GM21367 (cell line): Measurements from ENCODE around the gene IQCM.

ENCODE experiments used
- ATAC-seq: cut with Tn5 transposase; IDR thresholded peaks from one replicate; pipeline ENCODE4 v1.9.1; 2021; ENCODE audit not compliant: unreplicated experiment

IQCM gene

DNA sequence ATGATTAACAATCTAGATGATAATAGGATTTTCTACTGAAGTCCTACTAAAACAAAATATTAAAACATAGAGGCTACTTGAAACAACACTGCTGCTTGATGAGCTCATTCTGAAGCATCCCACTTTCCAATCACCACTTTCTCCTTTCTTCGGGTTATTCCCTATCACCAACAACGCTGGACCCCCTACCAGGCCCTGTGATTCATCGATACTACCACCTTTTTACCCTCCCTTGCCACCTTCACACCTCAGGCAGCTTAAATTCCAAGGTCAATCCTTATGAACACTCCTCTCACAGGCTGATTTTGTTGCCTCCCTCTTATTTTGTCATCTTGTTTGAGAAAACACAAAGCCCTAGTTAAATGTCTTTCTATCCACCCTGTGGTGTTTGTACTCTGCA, 102.6 kb downstream of the IQCM start:
- ATAC-seq, result no peak

GRCh38 chr4:149711593-149712365, 103.9 kb downstream of the IQCM start:
- ATAC-seq, result no peak

DNA sequence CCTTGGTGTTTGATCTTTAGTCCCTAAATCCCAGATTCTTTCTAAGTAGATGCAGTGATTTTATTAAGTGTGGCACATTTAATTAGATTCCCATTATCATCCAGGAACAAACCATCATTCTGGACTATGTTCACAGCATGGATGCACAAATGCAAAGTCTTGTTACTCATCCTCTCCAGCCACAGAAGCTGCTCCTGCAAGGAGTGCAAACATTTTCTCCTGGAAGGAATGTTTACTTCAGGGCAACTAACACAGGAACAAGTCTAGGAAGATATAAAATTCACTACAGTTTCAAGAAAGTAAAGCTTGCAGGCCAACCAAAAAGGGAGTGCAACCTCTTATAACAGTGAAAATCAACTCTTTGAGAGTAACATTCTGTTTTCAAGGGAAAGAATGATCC, 106.0 kb downstream of the IQCM start:
- ATAC-seq, result no peak

DNA sequence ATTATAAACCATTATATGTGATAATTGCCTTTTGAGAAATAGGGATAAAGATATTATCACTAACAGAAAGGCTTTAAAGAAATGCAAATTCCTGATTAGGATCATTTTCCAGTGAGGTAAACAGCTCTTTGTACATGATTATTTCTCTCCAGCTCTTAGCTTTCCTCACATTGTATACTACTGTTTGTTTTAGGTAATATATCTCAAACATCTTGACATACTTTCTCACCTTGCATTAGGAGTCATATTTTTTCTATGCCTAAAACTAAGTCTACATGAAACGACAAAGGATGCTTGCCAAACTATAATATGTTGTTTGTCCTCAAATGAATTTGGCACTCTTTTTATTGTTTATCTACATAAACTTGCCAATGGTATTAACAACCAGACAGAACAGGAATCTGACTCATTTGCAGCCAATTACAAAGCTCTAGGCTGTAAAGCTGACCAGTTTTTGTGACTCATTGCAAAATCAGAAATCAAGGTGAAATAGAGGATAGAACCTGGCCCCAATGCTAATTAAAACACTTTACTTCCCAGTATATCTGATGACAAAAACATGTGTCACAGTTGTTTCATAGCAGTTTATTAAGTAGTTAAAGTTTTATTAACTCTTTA, 107.0 kb downstream of the IQCM start:
- no peak for ATAC-seq

GRCh38 chr4:149707862-149708261, 107.8 kb downstream of the IQCM start:
- ATAC-seq, result no peak

DNA sequence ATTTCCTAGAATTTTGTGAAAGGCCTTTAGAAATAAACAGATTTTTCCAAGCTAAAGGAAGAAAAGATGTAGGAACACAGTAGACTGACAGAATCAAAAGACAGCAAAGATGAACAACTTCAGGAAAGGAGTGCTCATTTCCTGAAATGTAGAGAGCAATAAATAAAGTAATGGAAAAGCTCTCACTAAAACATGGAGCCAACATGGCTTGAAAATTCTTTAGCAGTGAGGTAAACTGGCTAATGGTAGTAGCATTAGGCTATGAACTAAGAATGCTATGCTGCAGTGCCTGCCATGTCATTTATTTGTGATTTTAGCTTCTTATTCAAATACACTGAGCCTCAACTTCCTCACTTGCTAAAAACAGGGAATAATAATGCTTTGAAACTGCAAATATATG, 108.7 kb downstream of the IQCM start:
- no peak for ATAC-seq

DNA sequence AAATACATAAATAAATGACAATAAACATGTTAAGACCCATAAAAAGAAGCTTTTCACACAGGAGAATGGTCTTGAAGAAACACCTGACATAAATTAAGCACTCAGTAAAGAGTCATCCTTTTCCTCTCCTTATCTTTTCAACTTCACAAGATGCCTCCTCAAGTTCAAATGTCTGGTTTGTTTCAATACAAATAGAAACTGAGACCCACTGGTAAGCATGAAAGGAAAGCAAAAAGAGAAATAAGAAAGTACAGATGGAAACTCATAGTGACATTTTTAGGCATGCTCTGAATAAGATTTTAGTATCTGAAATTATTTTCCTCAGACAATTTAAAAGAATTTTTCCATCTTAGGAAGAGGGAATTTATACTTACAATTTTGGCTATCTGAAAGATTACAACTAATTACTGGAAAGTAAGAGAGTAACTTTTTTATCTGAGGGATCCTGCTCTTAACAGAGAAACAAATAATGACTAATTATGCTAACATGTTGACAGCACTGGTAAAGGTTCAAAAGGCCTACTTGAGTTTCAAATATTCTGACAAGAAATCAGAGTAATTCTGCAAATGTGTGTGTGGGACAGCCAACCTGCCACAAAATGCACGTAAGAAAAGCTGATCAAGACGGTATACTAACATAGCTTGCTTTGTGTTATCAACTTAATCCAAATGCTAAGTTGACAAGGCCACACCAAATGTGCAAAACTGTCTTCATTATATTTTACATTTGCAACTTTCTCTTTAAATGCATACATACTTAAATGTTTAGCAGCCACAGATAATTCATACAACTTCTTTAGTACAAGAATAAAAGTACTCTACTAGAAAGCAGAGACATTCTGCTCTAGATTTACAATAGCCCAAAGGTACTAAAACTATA, 113.0 kb downstream of the IQCM start:
- ATAC-seq, result no peak

DNA sequence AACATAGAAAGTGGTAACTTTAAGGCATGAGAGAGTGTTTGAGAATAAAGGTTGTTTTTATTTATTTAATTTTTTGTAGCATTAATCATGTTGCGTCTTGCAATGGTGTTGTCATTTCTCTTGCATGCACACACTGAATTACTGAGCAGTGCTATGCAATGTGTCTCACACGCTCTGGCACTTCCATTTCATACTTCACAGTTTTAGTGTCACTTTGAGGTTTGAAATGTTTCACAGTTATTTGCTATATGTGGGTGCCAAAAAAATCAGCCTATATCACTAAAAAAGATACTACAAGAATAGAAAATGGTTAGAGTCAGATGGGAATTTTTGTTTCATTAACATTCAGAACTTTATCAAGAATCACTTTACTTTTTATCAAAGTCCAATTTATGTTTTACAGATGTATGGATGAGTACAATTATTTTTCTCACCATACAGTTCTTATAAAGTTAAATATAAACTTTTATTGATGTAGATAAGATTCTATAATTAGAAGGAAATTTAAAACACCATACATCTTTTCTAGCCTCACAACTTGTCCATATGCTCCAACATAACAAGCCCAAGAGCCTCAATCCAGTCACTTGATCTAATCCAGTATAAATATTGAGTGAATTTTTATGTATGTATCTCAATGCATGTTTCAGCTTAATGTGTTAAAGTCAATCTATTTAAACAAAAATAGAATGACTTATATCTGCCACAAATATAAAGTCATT, 114.0 kb downstream of the IQCM start:
- no peak for ATAC-seq

GRCh38 chr4:149700272-149700671, 115.4 kb downstream of the IQCM start:
- ATAC-seq, result no peak

- ATAC-seq, result no peak
Measured at GRCh38 chr4:149699642-149700041, 116.0 kb downstream of the IQCM start.

DNA sequence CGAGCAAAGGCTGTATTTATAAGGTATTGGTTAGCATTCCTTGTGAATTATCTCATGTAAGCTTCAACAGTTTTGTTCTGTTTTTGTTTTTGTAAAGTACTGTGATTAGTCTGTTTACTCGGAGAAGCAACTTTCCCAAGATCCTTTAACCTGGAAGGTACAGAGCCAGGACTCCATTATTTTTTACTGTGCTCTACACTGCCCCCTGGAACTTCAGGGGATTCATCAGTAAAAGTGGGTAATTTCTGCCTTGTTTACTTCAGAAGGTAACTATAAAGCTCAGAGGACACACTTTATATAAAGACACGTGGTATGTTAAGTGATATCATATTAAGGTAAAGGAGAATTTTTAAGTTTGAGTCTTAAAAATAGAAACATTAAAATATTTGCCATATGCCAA, 124.9 kb downstream of the IQCM start:
- no peak for ATAC-seq

DNA sequence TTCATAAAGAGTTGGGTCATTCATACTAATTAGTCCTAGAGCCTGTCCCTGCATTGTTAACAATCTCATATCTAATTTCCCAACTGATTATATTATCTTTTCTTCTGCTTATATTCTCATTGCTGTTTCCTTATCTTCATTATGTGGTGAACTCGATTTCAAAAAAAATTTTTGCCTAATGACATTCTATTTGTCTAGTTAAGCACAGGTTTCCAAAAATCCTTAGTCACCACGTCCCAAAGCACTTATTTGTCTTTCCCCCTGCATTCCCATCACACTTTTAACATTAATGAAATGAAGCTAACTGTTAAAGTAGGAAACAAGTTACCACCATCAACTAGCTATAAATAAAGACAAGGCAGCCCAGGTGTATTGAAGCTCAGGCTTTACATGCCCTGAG, 131.1 kb downstream of the IQCM start:
- ATAC-seq, result no peak

GRCh38 chr4:149676076-149676475, 139.6 kb downstream of the IQCM start:
- peak; percentile 80 for ATAC-seq

GRCh38 chr4:149645790-149646189, 169.9 kb downstream of the IQCM start:
- ATAC-seq, result no peak

- no peak for ATAC-seq
Measured at GRCh38 chr4:149638073-149638472, 177.6 kb downstream of the IQCM start.

- ATAC-seq, result no peak
Measured at GRCh38 chr4:149634368-149634767, 181.3 kb downstream of the IQCM start.

- no peak for ATAC-seq
Measured at GRCh38 chr4:149631629-149632028, 184.0 kb downstream of the IQCM start.

- ATAC-seq, result no peak
Measured at GRCh38 chr4:149630064-149630463, 185.6 kb downstream of the IQCM start.

- no peak for ATAC-seq
Measured at GRCh38 chr4:149605601-149606378, 209.9 kb downstream of the IQCM start.

- ATAC-seq, result no peak
Measured at GRCh38 chr4:149604827-149605226, 210.8 kb downstream of the IQCM start.
